Left lung (tissue), 10 donors: Measurements from ENCODE around the gene UBE2K. TPM values are rescaled to one million over a fixed set of nuclear protein-coding genes. Genes with fewer than 3 reads are reported as not detected.
"Not testable (repeated sequence)": the region's sequence is repeated elsewhere in the genome, so short reads cannot be mapped to it uniquely, and the experiment has no call there.

ENCODE experiments used
- ATAC-seq: fragments of 200-7000 bp; cut with Tn5 transposase; one replicate; pipeline ENCODE4 v1.9.1; 2020; ENCODE audit warnings: moderate library complexity
- DNase-seq, 4 donors: peaks; one replicate each; pipeline ENCODE4 v3.0.0-alpha.2; 2013 to 2020
- H3K27ac ChIP-seq, 2 donors: fragments of 200-600 bp; sonication (generic) in 1 of 2; one replicate each; pipeline versions ENCODE4 v1.5.0 to v1.8.0; 2020 to 2021
- H3K27me3 ChIP-seq, 2 donors: fragments of 200-600 bp; sonication (generic) in 1 of 2; one replicate each; pipeline versions ENCODE4 v1.5.0 to v1.8.0; 2020 to 2021
- H3K36me3 ChIP-seq, 2 donors: fragments of 200-600 bp; sonication (generic) in 1 of 2; one replicate each; pipeline versions ENCODE4 v1.5.0 to v1.8.0; 2020 to 2021
- H3K4me1 ChIP-seq, 2 donors: fragments of 200-600 bp; one replicate each; pipeline ENCODE4 v1.8.0; 2021
- H3K4me3 ChIP-seq, 2 donors: fragments of 200-600 bp; sonication (generic) in 1 of 2; one replicate each; pipeline versions ENCODE4 v1.5.0 to v1.8.0; 2020 to 2021; ENCODE audit warnings: mild to moderate bottlenecking in 1 of 2
- H3K9me3 ChIP-seq, 2 donors: fragments of 200-600 bp; sonication (generic) in 1 of 2; one replicate each; pipeline versions ENCODE4 v1.5.0 to v1.8.0; 2020 to 2021
- CTCF ChIP-seq, 2 donors: fragments of 200-600 bp; sonication (generic) in 1 of 2; IDR thresholded peaks; one replicate each; pipeline versions ENCODE4 v1.5.0 to v1.8.0; 2021; ENCODE audit warnings: antibody characterized with exemption in 2 of 2
- intact Hi-C, 2 donors: fragments of 100-400 bp; cut with DNase I; formaldehyde crosslinking; loops; one replicate each; pipeline versions ENCODE4 v1.11.2 to v1.14.2; 2022
- polyA plus RNA-seq, 6 donors: library from polyadenylated mRNA; unstranded; fragments of 120-200 nt; gene quantifications; one replicate each; pipeline ENCODE4 v1.2.1, GENCODE V29; 2013; ENCODE audit not compliant: insufficient read length in 6 of 6
- total RNA-seq, 2 donors: library from RNA; stranded (reverse); fragmentation: NEBNext Ultra II Directional; extraction: Animal tissue kit (Norgen Biotek cat#: 25700); gene quantifications; one replicate each; pipeline ENCODE4 v1.2.1, GENCODE V29; 2021
- donor health status: DM: no; HTN: yes; CAD: no.
- donor health status: DM: no; HTN: no; CAD: no.

UBE2K gene
- total and polyA plus RNA-seq, 8 donors = 54.5 to 87.4 (median 75.9) TPM

- no peak for TF ChIP-seq CTCF (IDR thresholded peaks at IDR 0.05)
- Histone ChIP-seq H3K36me3 (no peaks in the 10 kb centered on the region), H3K4me1 (no peaks in the 10 kb centered on the region), H3K9me3 (no peaks in the 10 kb centered on the region), H3K27me3 (no peaks in the 10 kb centered on the region), H3K4me3 (no peak overlapping the region), H3K27ac (no peak overlapping the region)
- ATAC-seq = no peak
- DNase-seq = no peak
- intact Hi-C loops = no loop called here
Observed at GRCh38 chr4:39808231-39808749, 110.4 kb downstream of the UBE2K start.

GRCh38 chr4:39812500-39812899 is 114.6 kb downstream of the UBE2K start:
- H3K4me3 ChIP-seq = no peak overlapping the region
- no peak for ATAC-seq
- intact Hi-C loops = no loop called here

GRCh38 chr4:39813033-39813432 is 115.1 kb downstream of the UBE2K start:
- H3K27ac ChIP-seq, H3K9me3 ChIP-seq, H3K36me3 ChIP-seq, ATAC-seq, H3K27me3 ChIP-seq, H3K4me1 ChIP-seq, H3K4me3 ChIP-seq, intact Hi-C loops, DNase-seq: not testable (repeated sequence)

More at GRCh38 chr4:39812500-39812899, 114.6 kb downstream of the UBE2K start:
- no peaks in the 10 kb centered on the region for H3K36me3 ChIP-seq
- DNase-seq = no peak
- H3K4me1 ChIP-seq = no peaks in the 10 kb centered on the region
- H3K27ac ChIP-seq = no peak overlapping the region
- no peaks in the 10 kb centered on the region for H3K9me3 ChIP-seq
- TF ChIP-seq CTCF (IDR thresholded peaks at IDR 0.05) = no peak
- no peaks in the 10 kb centered on the region for H3K27me3 ChIP-seq

- ATAC-seq, intact Hi-C loops, DNase-seq: not testable (repeated sequence)
Observed at GRCh38 chr4:39813761-39814160, 115.8 kb downstream of the UBE2K start.

GRCh38 chr4:39814403-39815185 is 116.7 kb downstream of the UBE2K start:
- no peak for TF ChIP-seq CTCF (IDR thresholded peaks at IDR 0.05)
- Histone ChIP-seq H3K4me3 (no peak overlapping the region), H3K9me3 (no peaks in the 10 kb centered on the region), H3K27ac (no peak overlapping the region), H3K4me1 (no peaks in the 10 kb centered on the region), H3K36me3 (no peaks in the 10 kb centered on the region), H3K27me3 (no peaks in the 10 kb centered on the region)
- ATAC-seq (no peak), DNase-seq (no peak)
- intact Hi-C loops = no loop called here

More at GRCh38 chr4:39813761-39814160, 115.8 kb downstream of the UBE2K start:
- H3K4me1 ChIP-seq, H3K27me3 ChIP-seq, H3K9me3 ChIP-seq, H3K36me3 ChIP-seq, H3K27ac ChIP-seq, H3K4me3 ChIP-seq: not testable (repeated sequence)

- DNase-seq (no peak), ATAC-seq (no peak)
- TF ChIP-seq CTCF (IDR thresholded peaks at IDR 0.05) = no peak
- Histone ChIP-seq H3K27ac (no peak overlapping the region), H3K36me3 (peaks cover 0 to 6% of the 10 kb centered on the region in 2 donors), H3K9me3 (no peaks in the 10 kb centered on the region), H3K4me3 (no peak overlapping the region), H3K4me1 (no peaks in the 10 kb centered on the region), H3K27me3 (no peaks in the 10 kb centered on the region)
- intact Hi-C loops = no loop called here
Observed at GRCh38 chr4:39818646-39819045, 120.7 kb downstream of the UBE2K start.
